ENCODE measurements around the gene CAMTA1.

DNA sequence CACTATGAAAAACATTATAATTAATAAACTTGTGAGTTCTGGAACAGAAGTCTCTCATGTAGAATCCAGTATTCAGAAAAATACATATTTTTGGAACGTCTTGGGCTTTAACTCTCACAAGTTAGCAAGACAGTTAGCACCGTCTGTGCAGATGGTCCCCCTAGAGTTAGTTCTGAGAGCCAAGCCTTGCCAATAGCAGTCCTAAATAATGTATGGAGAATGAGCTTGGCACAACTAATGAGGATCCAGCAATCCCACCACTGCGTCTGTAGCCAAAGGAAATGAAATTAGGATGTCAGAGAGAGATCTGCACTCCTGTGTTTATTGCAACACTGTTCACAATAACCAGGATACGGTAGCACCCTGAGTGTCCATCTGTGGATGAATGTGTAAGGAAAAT is 931.3 kb downstream of the CAMTA1 start:
- TF ChIP-seq ZNF311 (CRISPR knock-in tag; IDR thresholded peaks at IDR 0.05) = no peak
- TF ChIP-seq, protein P1, sequence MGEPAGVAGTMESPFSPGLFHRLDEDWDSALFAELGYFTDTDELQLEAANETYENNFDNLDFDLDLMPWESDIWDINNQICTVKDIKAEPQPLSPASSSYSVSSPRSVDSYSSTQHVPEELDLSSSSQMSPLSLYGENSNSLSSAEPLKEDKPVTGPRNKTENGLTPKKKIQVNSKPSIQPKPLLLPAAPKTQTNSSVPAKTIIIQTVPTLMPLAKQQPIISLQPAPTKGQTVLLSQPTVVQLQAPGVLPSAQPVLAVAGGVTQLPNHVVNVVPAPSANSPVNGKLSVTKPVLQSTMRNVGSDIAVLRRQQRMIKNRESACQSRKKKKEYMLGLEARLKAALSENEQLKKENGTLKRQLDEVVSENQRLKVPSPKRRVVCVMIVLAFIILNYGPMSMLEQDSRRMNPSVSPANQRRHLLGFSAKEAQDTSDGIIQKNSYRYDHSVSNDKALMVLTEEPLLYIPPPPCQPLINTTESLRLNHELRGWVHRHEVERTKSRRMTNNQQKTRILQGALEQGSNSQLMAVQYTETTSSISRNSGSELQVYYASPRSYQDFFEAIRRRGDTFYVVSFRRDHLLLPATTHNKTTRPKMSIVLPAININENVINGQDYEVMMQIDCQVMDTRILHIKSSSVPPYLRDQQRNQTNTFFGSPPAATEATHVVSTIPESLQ (CRISPR knock-in tag; IDR thresholded peaks at IDR 0.05) = no peak
- TF ChIP-seq NR3C1 (CRISPR knock-in tag; IDR thresholded peaks at IDR 0.05) = no peak
- TF ChIP-seq, protein P2, sequence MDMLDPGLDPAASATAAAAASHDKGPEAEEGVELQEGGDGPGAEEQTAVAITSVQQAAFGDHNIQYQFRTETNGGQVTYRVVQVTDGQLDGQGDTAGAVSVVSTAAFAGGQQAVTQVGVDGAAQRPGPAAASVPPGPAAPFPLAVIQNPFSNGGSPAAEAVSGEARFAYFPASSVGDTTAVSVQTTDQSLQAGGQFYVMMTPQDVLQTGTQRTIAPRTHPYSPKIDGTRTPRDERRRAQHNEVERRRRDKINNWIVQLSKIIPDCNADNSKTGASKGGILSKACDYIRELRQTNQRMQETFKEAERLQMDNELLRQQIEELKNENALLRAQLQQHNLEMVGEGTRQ (CRISPR knock-in tag; IDR thresholded peaks at IDR 0.05) = no peak
- TF ChIP-seq GABPA (tag; conservative IDR thresholded peaks at IDR 0.05; ENCODE audit: low read depth) = no peak
- TF ChIP-seq ZNF212 (CRISPR knock-in tag; IDR thresholded peaks at IDR 0.05) = no peak
- TF ChIP-seq, protein P3, sequence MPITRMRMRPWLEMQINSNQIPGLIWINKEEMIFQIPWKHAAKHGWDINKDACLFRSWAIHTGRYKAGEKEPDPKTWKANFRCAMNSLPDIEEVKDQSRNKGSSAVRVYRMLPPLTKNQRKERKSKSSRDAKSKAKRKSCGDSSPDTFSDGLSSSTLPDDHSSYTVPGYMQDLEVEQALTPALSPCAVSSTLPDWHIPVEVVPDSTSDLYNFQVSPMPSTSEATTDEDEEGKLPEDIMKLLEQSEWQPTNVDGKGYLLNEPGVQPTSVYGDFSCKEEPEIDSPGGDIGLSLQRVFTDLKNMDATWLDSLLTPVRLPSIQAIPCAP (CRISPR knock-in tag; IDR thresholded peaks at IDR 0.05; ENCODE audit: borderline replicate concordance) = no peak
- TF ChIP-seq SETDB1 (IDR thresholded peaks at IDR 0.05; ENCODE audit: low read length) = no peak
- TF ChIP-seq POLR2A (conservative IDR thresholded peaks at IDR 0.05) = no peak
- TF ChIP-seq HDAC8 (tag; IDR thresholded peaks at IDR 0.05) = no peak
- TF ChIP-seq CTCF (IDR thresholded peaks at IDR 0.05 in 2 of 3, conservative IDR thresholded peaks at IDR 0.05 in 1 of 3; ENCODE audit: insufficient read depth in 2 of 3, low read depth in 1 of 3, low read length in 3 of 3) = no peak
